B cell (primary cell): ENCODE results near the gene CRIM1. TPM values are rescaled to one million over a fixed set of nuclear protein-coding genes. Genes with fewer than 3 reads are reported as not detected.

Experiments used
- ATAC-seq: fragments of 200-7000 bp; cut with Tn5 transposase; one replicate; pipeline ENCODE4 v1.10.0; 2021; ENCODE audit warnings: low read depth, mild to moderate bottlenecking, moderate number of reproducible peaks, moderate library complexity
- CTCF ChIA-PET: fragments of 350-600 bp; sonication (Branson Sonifier 250); formaldehyde crosslinking; loops from one replicate; lab custom pipeline; 2021; ENCODE audit warnings: antibody characterized with exemption, inconsistent platforms; lab: Charles Lee
- POLR2A ChIA-PET: fragments of 350-600 bp; sonication (Branson Sonifier 250); formaldehyde crosslinking; loops from one replicate; lab custom pipeline; 2021; ENCODE audit warnings: antibody characterized with exemption; lab: Charles Lee
- DNase-seq: peaks from one replicate; pipeline ENCODE4 v3.0.0; 2013
- H2AFZ ChIP-seq: 2 replicates; pipeline ENCODE4 v1.6.1; 2012; ENCODE audit warnings: mild to moderate bottlenecking, low read depth, low read length; ENCODE audit not compliant: insufficient read depth, poor library complexity, severe bottlenecking
- H3K27ac ChIP-seq, 2 donors: 1 replicate in 1 of 2; 2 replicates in 1 of 2; pipeline ENCODE4 v1.5.1; 2012 to 2013; ENCODE audit warnings: low read length in 2 of 2, mild to moderate bottlenecking in 2 of 2, moderate library complexity in 1 of 2
- H3K27me3 ChIP-seq, 4 experiments: fragments of 200-600 bp in 1 of 4; sonication (generic) in 1 of 4; replicated peaks in 1 of 4; 1 replicate in 2 of 4; 2 replicates in 2 of 4; pipeline versions ENCODE4 v1.6.1 to v1.7.0; 2013 to 2016; ENCODE audit warnings: low read length in 3 of 4, mild to moderate bottlenecking in 2 of 4, mixed read lengths in 1 of 4, moderate library complexity in 1 of 4; ENCODE audit not compliant: insufficient read depth in 4 of 4, control insufficient read depth in 3 of 4; ENCODE audit errors: control extremely low read depth in 1 of 4
- H3K36me3 ChIP-seq, 2 experiments: replicated peaks in 1 of 2; 1 replicate in 1 of 2; 2 replicates in 1 of 2; pipeline versions ENCODE4 v1.6.1 to v1.7.1; 2013; ENCODE audit warnings: low read length in 1 of 2; ENCODE audit not compliant: insufficient read depth in 2 of 2, control insufficient read depth in 1 of 2; ENCODE audit errors: control extremely low read depth in 1 of 2, extremely low read depth in 1 of 2
- H3K4me1 ChIP-seq, 2 donors: fragments of 200-600 bp in 1 of 2; sonication (generic) in 1 of 2; 1 replicate in 1 of 2; 2 replicates in 1 of 2; pipeline versions ENCODE4 v1.5.1 to v1.6.1; 2013 to 2017; ENCODE audit warnings: low read length in 2 of 2; ENCODE audit not compliant: control insufficient read depth in 2 of 2, insufficient read depth in 2 of 2
- H3K4me2 ChIP-seq: replicated peaks from 2 replicates; pipeline ENCODE3; 2012; ENCODE audit warnings: mild to moderate bottlenecking, low read depth, low read length; ENCODE audit not compliant: poor library complexity, severe bottlenecking
- H3K4me3 ChIP-seq, 5 experiments: fragments of 200-600 bp in 1 of 5; sonication (generic) in 1 of 5; 1 replicate in 3 of 5; 2 replicates in 2 of 5; pipeline versions ENCODE4 v1.5.1 to v1.7.0; 2011 to 2016; ENCODE audit warnings: low read length in 4 of 5, mild to moderate bottlenecking in 4 of 5, low read depth in 2 of 5, control low read depth in 1 of 5, moderate library complexity in 1 of 5; ENCODE audit not compliant: insufficient read depth in 1 of 5; ENCODE audit errors: control extremely low read depth in 1 of 5, extremely low read depth in 1 of 5
- H3K79me2 ChIP-seq: fragments of 200-600 bp; sonication (generic); one replicate; pipeline ENCODE4 v1.6.0; 2016; ENCODE audit warnings: low read length; ENCODE audit not compliant: control insufficient read depth, insufficient read depth
- H3K9ac ChIP-seq: fragments of 200-600 bp; sonication (generic); 2 replicates; pipeline ENCODE4 v1.6.1; 2017; ENCODE audit warnings: mild to moderate bottlenecking, low read length, moderate library complexity
- H3K9me3 ChIP-seq, 3 donors: one replicate each; pipeline versions ENCODE4 v1.6.1 to v1.7.1; 2013; ENCODE audit warnings: low read length in 2 of 3; ENCODE audit not compliant: control insufficient read depth in 2 of 3, insufficient read depth in 1 of 3; ENCODE audit errors: control extremely low read depth in 1 of 3
- H4K20me1 ChIP-seq: 2 replicates; pipeline ENCODE4 v1.6.0; 2012; ENCODE audit warnings: mild to moderate bottlenecking, low read length; ENCODE audit not compliant: insufficient read depth, control insufficient read depth, poor library complexity, severe bottlenecking
- H3K27ac Mint-ChIP-seq: one replicate; pipeline ENCODE4 v1.8.0; 2021; ENCODE audit warnings: mixed read lengths
- H3K27me3 Mint-ChIP-seq: one replicate; pipeline ENCODE4 v1.8.0; 2021; ENCODE audit warnings: mixed read lengths
- H3K4me1 Mint-ChIP-seq: one replicate; pipeline ENCODE4 v1.8.0; 2021; ENCODE audit warnings: mixed read lengths
- H3K4me3 Mint-ChIP-seq: one replicate; pipeline ENCODE4 v1.8.0; 2021; ENCODE audit warnings: mixed read lengths
- H3K9me3 Mint-ChIP-seq: one replicate; pipeline ENCODE4 v1.8.0; 2022; ENCODE audit warnings: mixed read lengths; ENCODE audit not compliant: insufficient read depth
- CTCF ChIP-seq: fragments of 200-600 bp; IDR thresholded peaks from one replicate; pipeline ENCODE4 v1.8.0; 2022; ENCODE audit warnings: antibody characterized with exemption, mild to moderate bottlenecking
- EZH2 ChIP-seq: IDR thresholded peaks from 2 replicates; pipeline ENCODE4 v1.6.1; 2012; ENCODE audit warnings: borderline replicate concordance, low read depth, mild to moderate bottlenecking, moderate library complexity, low read length; ENCODE audit not compliant: insufficient read depth, poor library complexity, severe bottlenecking
- WGBS: methylation state at CpG from one replicate; pipeline ENCODE4 v1.1.5; 2013; ENCODE audit warnings: missing lambda C conversion rate; ENCODE audit not compliant: insufficient coverage; 5-methylcytosine and 5-hydroxymethylcytosine counted together
- intact Hi-C: fragments of 100-400 bp; cut with micrococcal nuclease; formaldehyde crosslinking; loops from one replicate; pipeline ENCODE4 v1.10.0; 2022
- polyA plus RNA-seq: library from polyadenylated mRNA; depleted of rRNA; stranded (reverse); fragments of >200 nt; gene quantifications from 2 replicates; pipeline ENCODE4 v1.2.3, GENCODE V29; 2012
- total RNA-seq, 2 donors: library from RNA; stranded (reverse); fragments of 120-200 nt in 1 of 2; gene quantifications; 1 replicate in 1 of 2; 2 replicates in 1 of 2; pipeline versions ENCODE4 v1.2.3 to v1.2.4, GENCODE V29; 2013 to 2022

CRIM1 gene
- total and polyA plus RNA-seq, 2 donors (not counting 1 experiment from before 2014, with no cell fraction given): 1.3 to 5.0 TPM

DNA sequence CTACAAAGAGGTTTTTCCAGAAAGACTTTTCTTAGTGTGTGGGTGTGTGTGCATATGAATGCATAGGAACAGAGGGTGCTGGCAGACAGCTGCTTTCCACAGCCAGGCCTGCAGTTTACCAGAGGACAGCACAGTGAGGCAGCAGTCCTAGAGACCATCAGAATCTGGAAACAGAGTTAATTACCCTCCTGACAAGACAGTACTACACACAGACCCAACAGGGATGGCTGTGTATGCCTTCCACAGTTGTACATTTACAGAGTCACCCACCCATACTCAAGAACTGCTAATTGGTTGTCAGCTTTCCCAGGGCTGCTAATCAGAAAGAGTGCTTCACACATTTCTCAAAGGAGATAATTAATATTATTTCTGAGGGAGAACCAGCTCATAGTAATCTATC is 137.7 kb downstream of the CRIM1 start:
- H3K27me3 Mint-ChIP-seq: peaks cover 5% of the 10 kb centered on the region
- no peaks in the 10 kb centered on the region for H3K4me1 ChIP-seq
- CTCF ChIA-PET: no interaction called here
- H3K27ac ChIP-seq: no peak overlapping the region
- TF ChIP-seq CTCF (no peak), EZH2 (no peak)
- H3K36me3 ChIP-seq: no peaks in the 10 kb centered on the region
- H3K79me2 ChIP-seq: no peaks in the 10 kb centered on the region
- H3K9me3 Mint-ChIP-seq: no peaks in the 10 kb centered on the region
- ATAC-seq (no peak), DNase-seq (no peak)
- no peaks in the 10 kb centered on the region for H3K4me1 Mint-ChIP-seq
- H4K20me1 ChIP-seq: no peaks in the 10 kb centered on the region
- no peaks in the 10 kb centered on the region for H3K9me3 ChIP-seq
- H3K27ac Mint-ChIP-seq: no peak overlapping the region
- H3K4me3 Mint-ChIP-seq: no peak overlapping the region
- POLR2A ChIA-PET: no interaction called here
- H3K9ac ChIP-seq: no peak overlapping the region
- H3K4me2 ChIP-seq: no peak overlapping the region
- H3K4me3 ChIP-seq: no peak overlapping the region
- H3K27me3 ChIP-seq: no peaks in the 10 kb centered on the region
- intact Hi-C loops: no loop called here
- H2AFZ ChIP-seq: no peak overlapping the region

DNA sequence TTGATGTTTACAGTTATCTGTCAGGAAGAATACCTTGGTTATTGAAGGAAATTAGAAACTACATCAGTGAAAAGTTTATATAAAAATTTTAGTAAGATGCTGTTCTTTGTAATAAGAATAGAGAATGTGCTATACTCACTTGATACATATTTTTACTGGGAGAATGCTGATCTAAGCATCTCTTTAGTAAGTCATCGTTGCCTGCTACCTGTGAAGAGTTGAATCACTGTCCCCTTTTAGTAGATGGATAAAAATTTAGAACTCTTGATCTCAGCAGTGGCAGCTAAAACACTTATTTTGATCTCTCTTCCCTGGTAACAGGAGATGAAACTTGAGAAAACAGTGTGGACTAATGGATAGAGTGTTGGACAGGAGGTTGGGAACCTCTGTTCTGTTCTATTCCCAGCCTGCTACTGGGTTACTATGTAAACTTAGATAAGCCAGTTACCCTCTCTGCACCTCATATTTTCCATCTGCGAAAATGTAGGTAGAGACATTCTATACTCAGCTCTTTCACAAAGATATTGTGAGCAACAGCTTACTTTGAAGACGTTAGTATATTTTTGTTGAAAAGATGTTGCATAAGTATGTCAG is 142.1 kb downstream of the CRIM1 start:
- no peaks in the 10 kb centered on the region for H3K4me1 Mint-ChIP-seq
- no peaks in the 10 kb centered on the region for H3K27me3 ChIP-seq
- peaks cover 0 to 1% of the 10 kb centered on the region in 2 experiments for H3K36me3 ChIP-seq
- H3K27ac ChIP-seq: no peak overlapping the region
- peaks cover 5% of the 10 kb centered on the region for H3K27me3 Mint-ChIP-seq
- H3K9me3 ChIP-seq: no peaks in the 10 kb centered on the region
- H3K4me2 ChIP-seq: no peak overlapping the region
- ChIA-PET POLR2A (no interaction called here), CTCF (no interaction called here)
- intact Hi-C loops: no loop called here
- WGBS: no CpG with 5 or more reads among the region's 3 CpGs
- no peak overlapping the region for H3K9ac ChIP-seq
- no peak overlapping the region for H3K4me3 ChIP-seq
- ATAC-seq: no peak
- TF ChIP-seq EZH2 (no peak), CTCF (no peak)
- no peak for DNase-seq
- H4K20me1 ChIP-seq: no peaks in the 10 kb centered on the region
- no peaks in the 10 kb centered on the region for H3K9me3 Mint-ChIP-seq
- no peaks in the 10 kb centered on the region for H3K79me2 ChIP-seq
- H2AFZ ChIP-seq: no peak overlapping the region
- no peaks in the 10 kb centered on the region for H3K4me1 ChIP-seq
- no peak overlapping the region for H3K4me3 Mint-ChIP-seq
- H3K27ac Mint-ChIP-seq: no peak overlapping the region
